ENCODE data around the gene TEX30. TPM values are rescaled to one million over a fixed set of nuclear protein-coding genes. Genes with fewer than 3 reads are reported as not detected.

Gene TEX30
- total RNA-seq, 2 experiments from 2014 or later: 4.6 to 6.3 TPM

GRCh38 chr13:102814025-102814607 is 40.5 kb upstream of the TEX30 start:
- Histone ChIP-seq H3K4me3 (ENCODE audit: low read length) (no peak overlapping the region), H3K27ac (ENCODE audit: low read depth in 1 of 2, low read length in 2 of 2) (no peak overlapping the region), H3K36me3 (ENCODE audit: insufficient read depth, low read length) (peaks cover 6% of the 10 kb centered on the region), H3K27me3 (ENCODE audit: control insufficient read depth in 1 of 2, insufficient read depth in 2 of 2, low read length in 2 of 2) (no peaks in the 10 kb centered on the region), H3K4me1 (ENCODE audit: insufficient read depth, low read length) (no peaks in the 10 kb centered on the region), H3K9me3 (ENCODE audit: control insufficient read depth in 1 of 2, insufficient read depth in 1 of 2, low read length in 2 of 2) (peaks cover 0 to 3% of the 10 kb centered on the region in 2 experiments)
- TF ChIP-seq, protein P1, sequence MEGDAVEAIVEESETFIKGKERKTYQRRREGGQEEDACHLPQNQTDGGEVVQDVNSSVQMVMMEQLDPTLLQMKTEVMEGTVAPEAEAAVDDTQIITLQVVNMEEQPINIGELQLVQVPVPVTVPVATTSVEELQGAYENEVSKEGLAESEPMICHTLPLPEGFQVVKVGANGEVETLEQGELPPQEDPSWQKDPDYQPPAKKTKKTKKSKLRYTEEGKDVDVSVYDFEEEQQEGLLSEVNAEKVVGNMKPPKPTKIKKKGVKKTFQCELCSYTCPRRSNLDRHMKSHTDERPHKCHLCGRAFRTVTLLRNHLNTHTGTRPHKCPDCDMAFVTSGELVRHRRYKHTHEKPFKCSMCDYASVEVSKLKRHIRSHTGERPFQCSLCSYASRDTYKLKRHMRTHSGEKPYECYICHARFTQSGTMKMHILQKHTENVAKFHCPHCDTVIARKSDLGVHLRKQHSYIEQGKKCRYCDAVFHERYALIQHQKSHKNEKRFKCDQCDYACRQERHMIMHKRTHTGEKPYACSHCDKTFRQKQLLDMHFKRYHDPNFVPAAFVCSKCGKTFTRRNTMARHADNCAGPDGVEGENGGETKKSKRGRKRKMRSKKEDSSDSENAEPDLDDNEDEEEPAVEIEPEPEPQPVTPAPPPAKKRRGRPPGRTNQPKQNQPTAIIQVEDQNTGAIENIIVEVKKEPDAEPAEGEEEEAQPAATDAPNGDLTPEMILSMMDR (IDR thresholded peaks at IDR 0.05): no peak
- DNase-seq: no peak
- Mint-ChIP-seq H3K4me1 (ENCODE audit: low read depth) (peaks cover 16% of the 10 kb centered on the region), H3K27me3 (no peaks in the 10 kb centered on the region), H3K9me3 (no peaks in the 10 kb centered on the region), H3K27ac (no peak overlapping the region), H3K36me3 (ENCODE audit: low read depth) (peaks cover 50% of the 10 kb centered on the region), H3K4me3 (no peak overlapping the region)
- ATAC-seq (ENCODE audit: poor library complexity): no peak
- ChIA-PET CTCF (no interaction called here), POLR2A (interaction anchor here (1.1 kb wide), 2 partner anchors 14 to 40 kb away, joined by 3 read pairs; partner anchors contain the start of gene TEX30)
- intact Hi-C loops (cut with DNase I, micrococcal nuclease): no loop called here

GRCh38 chr13:102812611-102813287 is 39.2 kb upstream of the TEX30 start:
- intact Hi-C loops (cut with DNase I, micrococcal nuclease): no loop called here
- H3K36me3 ChIP-seq (ENCODE audit: insufficient read depth, low read length): peaks cover 6% of the 10 kb centered on the region
- ChIA-PET POLR2A (interaction anchor here (1.1 kb wide), 1 partner anchor 12 kb away, joined by 3 read pairs; no protein-coding TSS in a partner anchor), CTCF (no interaction called here)
- H3K27me3 Mint-ChIP-seq: no peaks in the 10 kb centered on the region
- H3K27me3 ChIP-seq (ENCODE audit: control insufficient read depth in 1 of 2, insufficient read depth in 2 of 2, low read length in 2 of 2): no peaks in the 10 kb centered on the region
- peaks cover 16% of the 10 kb centered on the region for H3K4me1 Mint-ChIP-seq (ENCODE audit: low read depth)
- H3K27ac Mint-ChIP-seq: no peak overlapping the region
- no peaks in the 10 kb centered on the region for H3K4me1 ChIP-seq (ENCODE audit: insufficient read depth, low read length)
- no peak overlapping the region for H3K4me3 Mint-ChIP-seq
- peaks cover 45% of the 10 kb centered on the region for H3K36me3 Mint-ChIP-seq (ENCODE audit: low read depth)
- DNase-seq (no peak), ATAC-seq (ENCODE audit: poor library complexity) (no peak)
- no peak overlapping the region for H3K4me3 ChIP-seq (ENCODE audit: low read length)
- H3K9me3 Mint-ChIP-seq: no peaks in the 10 kb centered on the region
- H3K27ac ChIP-seq (ENCODE audit: low read depth in 1 of 2, low read length in 2 of 2): no peak overlapping the region
- peaks cover 0 to 3% of the 10 kb centered on the region in 2 experiments for H3K9me3 ChIP-seq (ENCODE audit: control insufficient read depth in 1 of 2, insufficient read depth in 1 of 2, low read length in 2 of 2)
- TF ChIP-seq, protein P1 (IDR thresholded peaks at IDR 0.05): no peak

- Mint-ChIP-seq H3K27ac (no peak overlapping the region), H3K27me3 (no peaks in the 10 kb centered on the region), H3K36me3 (ENCODE audit: low read depth) (peaks cover 27% of the 10 kb centered on the region), H3K4me1 (ENCODE audit: low read depth) (peaks cover 11% of the 10 kb centered on the region), H3K9me3 (no peaks in the 10 kb centered on the region), H3K4me3 (no peak overlapping the region)
- Histone ChIP-seq H3K27ac (ENCODE audit: low read depth in 1 of 2, low read length in 2 of 2) (no peak overlapping the region), H3K27me3 (ENCODE audit: control insufficient read depth in 1 of 2, insufficient read depth in 2 of 2, low read length in 2 of 2) (no peaks in the 10 kb centered on the region), H3K4me3 (ENCODE audit: low read length) (no peak overlapping the region), H3K4me1 (ENCODE audit: insufficient read depth, low read length) (no peaks in the 10 kb centered on the region), H3K9me3 (ENCODE audit: control insufficient read depth in 1 of 2, insufficient read depth in 1 of 2, low read length in 2 of 2) (peaks cover 0 to 3% of the 10 kb centered on the region in 2 experiments), H3K36me3 (ENCODE audit: insufficient read depth, low read length) (no peaks in the 10 kb centered on the region)
- ChIA-PET POLR2A (no interaction called here), CTCF (no interaction called here)
- ATAC-seq (ENCODE audit: poor library complexity) (no peak), DNase-seq (no peak)
- TF ChIP-seq, protein P1 (IDR thresholded peaks at IDR 0.05): no peak
- intact Hi-C loops (cut with DNase I, micrococcal nuclease): no loop called here
These were observed 34.1 kb upstream of the TEX30 start for GRCh38 chr13:102807699-102808098.

Measured in CD4-positive, alpha-beta T cell (primary cell).